Liver (tissue), 3 donors: Measurements from ENCODE around the gene USP26.

Experiments used
- CTCF ChIP-seq: fragments of 150-350 bp; IDR thresholded peaks from 2 replicates; pipeline ENCODE4 v1.5.1; 2017; ENCODE audit warnings: improper control_type of control experiment, low read depth, low read length; ENCODE audit not compliant: missing input control
- JUND ChIP-seq, 2 donors: IDR thresholded peaks; 2 replicates each; pipeline ENCODE4 v1.6.1; 2016; ENCODE audit warnings: antibody characterized with exemption in 2 of 2
- REST ChIP-seq: IDR thresholded peaks from 2 replicates; pipeline ENCODE4 v1.6.1; 2016; ENCODE audit warnings: antibody characterized with exemption, mild to moderate bottlenecking
- donor health status: healthy.
- donor health status: healthy.

DNA sequence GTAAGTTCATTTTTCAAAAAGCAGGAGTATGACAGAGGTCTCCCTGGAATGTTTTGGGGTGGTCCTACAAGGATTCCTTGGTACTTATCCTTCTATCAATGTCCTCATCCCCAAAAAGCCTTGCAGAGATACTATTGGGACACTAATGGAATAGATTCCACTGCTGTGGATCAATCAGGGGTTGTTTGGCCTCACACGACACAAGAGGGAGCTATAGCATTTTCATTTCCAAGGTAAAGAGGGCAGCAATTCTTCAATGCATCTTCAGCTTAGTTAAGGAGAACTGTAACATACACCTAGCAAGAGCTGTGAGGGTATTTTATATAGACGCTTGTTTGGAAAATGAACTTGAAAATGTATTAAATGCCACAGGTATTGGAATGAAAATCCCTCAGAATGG, 50.9 kb downstream of the USP26 start:
- TF ChIP-seq REST (no peak), CTCF (no peak), JUND (IDR thresholded peaks at IDR 0.05) (no peak)
